ENCODE results near the gene TRMT61B. TPM values are rescaled to one million over a fixed set of nuclear protein-coding genes. Genes with fewer than 3 reads are reported as not detected.
A peak's percentile ranks its signal among the peaks of the same experiment; 100 is the strongest.

Gene TRMT61B
- polyA plus RNA-seq, 1 donor from 2014 or later = 20.0 TPM

DNA sequence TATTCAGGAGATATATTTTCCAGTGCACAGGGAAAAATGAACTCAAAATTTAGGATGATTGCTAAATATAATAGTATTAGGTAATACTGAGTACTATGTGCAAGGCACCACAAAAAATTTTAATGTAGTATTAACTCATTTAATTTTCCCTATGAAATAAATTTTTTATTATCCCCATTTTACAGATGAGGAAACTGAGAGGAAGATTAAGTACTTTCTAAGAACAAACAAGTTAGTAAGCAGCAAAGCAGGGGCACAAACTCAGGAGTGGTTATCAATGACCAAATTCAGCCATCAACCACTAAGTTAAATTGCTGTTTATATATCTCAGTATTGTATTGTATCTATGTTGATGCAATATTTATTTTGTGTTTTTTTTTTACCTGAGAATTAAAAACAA lies 45.2 kb downstream of the TRMT61B start:
- Mint-ChIP-seq H3K9me3 (no peaks in the 10 kb centered on the region), H3K4me3 (no peak overlapping the region), H3K27ac (no peak overlapping the region)

GRCh38 chr2:28824207-28824606 lies 45.9 kb downstream of the TRMT61B start:
- no peaks in the 10 kb centered on the region for H3K4me1 Mint-ChIP-seq
- no peak overlapping the region for H3K4me3 Mint-ChIP-seq
- no peak overlapping the region for H3K27ac Mint-ChIP-seq
- H3K36me3 Mint-ChIP-seq = no peaks in the 10 kb centered on the region
- H3K27me3 Mint-ChIP-seq = peaks cover 2% of the 10 kb centered on the region
- no peaks in the 10 kb centered on the region for H3K9me3 Mint-ChIP-seq

More for the DNA sequence above, 45.2 kb downstream of the TRMT61B start:
- Mint-ChIP-seq H3K36me3 (no peaks in the 10 kb centered on the region), H3K4me1 (no peaks in the 10 kb centered on the region), H3K27me3 (peaks cover 2% of the 10 kb centered on the region)

- Mint-ChIP-seq H3K27ac (no peak overlapping the region), H3K4me1 (no peaks in the 10 kb centered on the region), H3K9me3 (no peaks in the 10 kb centered on the region), H3K27me3 (peaks cover 2% of the 10 kb centered on the region), H3K4me3 (no peak overlapping the region), H3K36me3 (no peaks in the 10 kb centered on the region)
Observed at GRCh38 chr2:28822036-28822435, 48.1 kb downstream of the TRMT61B start.

DNA sequence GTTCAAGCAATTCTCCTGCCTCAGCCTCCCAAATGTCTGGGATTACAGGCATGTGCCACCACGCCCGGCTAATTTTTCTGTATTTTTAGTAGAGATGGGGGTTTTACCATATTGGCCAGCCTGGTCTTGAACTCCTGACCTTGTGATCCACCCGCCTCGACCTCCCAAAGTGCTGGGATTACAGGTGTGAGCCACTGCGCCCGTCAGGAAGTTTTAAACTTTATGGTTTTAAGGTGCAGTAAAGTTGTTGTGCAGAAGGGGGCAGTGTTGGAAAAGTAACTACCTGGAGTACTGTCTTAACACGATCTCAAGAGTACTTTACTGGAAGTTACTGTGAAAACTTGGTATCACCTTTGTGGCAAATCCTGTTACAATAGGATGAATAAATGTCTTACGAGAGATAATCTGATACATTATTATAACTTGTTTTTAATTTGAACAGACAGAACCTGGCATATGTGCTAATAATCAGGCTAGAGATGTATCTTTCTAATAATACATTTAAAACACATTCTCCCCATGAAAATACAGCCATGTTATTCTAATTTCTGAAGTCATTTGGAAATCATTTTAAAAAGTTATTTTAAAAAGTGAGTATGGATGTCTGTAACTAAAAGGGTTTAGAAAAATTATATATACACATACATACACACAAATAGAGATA lies 48.7 kb downstream of the TRMT61B start:
- Mint-ChIP-seq H3K27me3 (peaks cover 2% of the 10 kb centered on the region), H3K36me3 (no peaks in the 10 kb centered on the region), H3K9me3 (no peaks in the 10 kb centered on the region), H3K27ac (no peak overlapping the region), H3K4me3 (no peak overlapping the region), H3K4me1 (no peaks in the 10 kb centered on the region)

DNA sequence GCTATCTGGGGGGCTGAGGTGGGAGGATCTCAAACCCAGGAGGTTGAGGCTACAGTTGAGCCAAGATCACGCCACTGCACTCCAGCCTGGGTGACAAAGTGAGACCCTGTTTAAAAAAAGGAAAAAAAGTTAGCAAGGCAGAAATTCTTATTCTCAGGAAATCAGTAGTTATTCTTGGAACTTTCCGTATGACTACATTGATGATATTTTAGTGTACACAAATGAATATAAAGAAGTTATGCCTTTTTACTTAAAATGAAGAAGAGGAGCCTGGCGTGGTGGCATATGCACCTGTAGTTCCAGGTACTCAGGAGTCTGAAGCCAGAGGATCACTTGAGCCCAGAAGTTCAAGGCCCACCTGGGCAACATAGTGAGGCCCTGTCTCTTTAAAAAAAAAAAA lies 52.1 kb downstream of the TRMT61B start:
- no peak overlapping the region for H3K27ac Mint-ChIP-seq
- no peaks in the 10 kb centered on the region for H3K4me1 Mint-ChIP-seq
- H3K36me3 Mint-ChIP-seq = no peaks in the 10 kb centered on the region
- no peaks in the 10 kb centered on the region for H3K27me3 Mint-ChIP-seq
- no peak overlapping the region for H3K4me3 Mint-ChIP-seq
- H3K9me3 Mint-ChIP-seq = no peaks in the 10 kb centered on the region

DNA sequence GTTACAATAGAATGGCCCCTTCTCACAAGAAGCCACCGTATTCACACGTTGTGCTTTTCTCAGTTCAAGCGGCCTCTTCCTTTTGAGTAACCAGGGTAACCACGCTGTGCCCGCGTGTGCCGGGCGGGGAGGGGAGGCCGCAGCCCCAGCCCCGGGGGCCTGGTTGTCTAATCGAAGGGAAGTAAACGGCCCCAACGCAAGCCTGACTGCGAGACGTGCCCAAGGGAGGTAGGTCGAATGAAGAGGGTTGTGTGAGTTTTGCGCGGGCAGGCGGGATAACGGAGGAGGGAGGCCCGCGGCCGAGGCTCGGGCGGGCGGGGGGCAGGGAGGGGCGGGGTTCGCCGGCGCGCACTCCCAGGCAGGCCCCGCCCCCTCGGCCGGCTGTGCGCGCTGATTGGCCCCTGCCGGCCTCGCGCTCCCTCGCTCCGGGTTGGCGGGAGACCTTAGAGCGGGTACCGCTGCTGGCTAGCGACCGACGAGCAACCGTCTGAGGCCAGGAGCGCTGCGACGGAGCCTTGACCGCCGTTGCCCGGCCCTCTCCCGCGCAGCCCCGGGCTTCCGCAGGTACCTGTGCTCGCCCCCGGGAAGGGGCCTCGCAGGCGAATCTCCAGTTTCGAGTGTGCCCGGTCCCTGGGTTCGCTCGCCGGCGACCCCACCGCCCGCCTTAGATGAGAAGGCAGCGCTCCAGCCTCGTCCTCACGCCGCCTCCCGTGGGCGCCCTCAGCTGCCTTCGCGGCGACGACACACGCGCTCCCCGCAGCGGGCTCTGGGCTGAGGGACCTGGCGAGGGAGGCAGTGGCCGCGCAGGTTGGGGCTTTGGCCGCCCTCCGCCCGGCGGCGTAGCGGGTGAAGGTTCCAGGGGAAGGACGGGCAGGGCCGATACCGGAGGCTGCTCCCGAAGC lies 59.5 kb downstream of the TRMT61B start, which contains the start of gene SPDYA:
Gene SPDYA, plus strand, starts transcription at position 451 of the 902 bp plus-strand sequence. CDS start 5,181 bp downstream, outside the sequence.
- Mint-ChIP-seq H3K4me3 (peak within 1 kb of the TSS; percentile 75 to 90 (median 86)), H3K36me3 (peaks cover 3% of the 10 kb centered on the region), H3K27ac (peak within 1 kb of the TSS in 2 of 3 donors; percentile 31 to 51), H3K27me3 (no peaks in the 10 kb centered on the region), H3K4me1 (peaks cover 4 to 7% (median 5%) of the 10 kb centered on the region in 3 donors), H3K9me3 (peaks cover 0 to 3% (median 0%) of the 10 kb centered on the region in 3 donors)

DNA sequence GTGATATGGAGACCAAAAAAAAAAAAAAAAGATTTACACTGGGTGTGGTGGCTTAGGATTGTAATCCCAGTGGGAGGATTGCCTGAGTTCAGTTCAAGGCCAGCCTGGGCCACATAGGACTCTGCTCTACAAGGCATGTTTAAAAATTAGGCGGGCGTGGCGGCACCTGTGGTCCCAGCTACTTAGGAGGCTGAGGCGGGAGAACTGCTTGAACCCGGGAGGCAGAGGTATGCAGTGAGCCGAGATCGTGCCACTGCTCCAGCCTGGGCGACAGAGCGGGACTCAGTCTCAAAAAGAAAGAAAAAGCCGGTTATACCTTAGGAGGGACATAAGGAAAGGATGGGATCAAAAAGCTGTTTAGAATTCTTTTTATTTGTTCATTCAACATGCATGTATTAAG lies 60.2 kb downstream of the TRMT61B start:
- Mint-ChIP-seq H3K27me3 (no peaks in the 10 kb centered on the region), H3K36me3 (peaks cover 3% of the 10 kb centered on the region), H3K9me3 (peaks cover 0 to 3% (median 0%) of the 10 kb centered on the region in 3 donors), H3K4me3 (peak overlapping the region; percentile 75 to 90 (median 86)), H3K27ac (peak overlapping the region in 2 of 3 donors; percentile 31 to 51), H3K4me1 (peaks cover 4 to 7% (median 5%) of the 10 kb centered on the region in 3 donors)

DNA sequence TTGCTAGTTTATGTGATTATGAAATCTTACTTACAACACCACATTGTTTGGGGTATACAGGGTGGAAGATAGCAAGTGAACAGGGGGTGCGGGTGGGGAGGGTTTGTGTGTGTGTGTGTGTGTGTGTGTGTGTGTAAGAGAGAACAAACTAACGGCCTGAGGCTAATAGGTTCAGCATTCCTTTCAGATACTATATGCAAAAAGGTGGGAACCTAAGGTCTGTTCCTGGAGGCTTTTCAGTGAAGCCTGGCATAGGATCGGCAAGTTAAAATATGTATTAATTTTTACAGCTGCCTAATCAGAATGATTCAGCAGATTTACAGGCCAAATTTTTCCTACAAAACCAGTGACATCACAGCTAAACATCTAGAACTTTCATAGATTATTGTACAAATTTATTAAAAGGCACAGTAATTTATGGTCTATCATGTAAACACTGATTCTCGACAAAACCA lies 67.1 kb downstream of the TRMT61B start:
- Mint-ChIP-seq H3K4me1 (no peaks in the 10 kb centered on the region), H3K27me3 (no peaks in the 10 kb centered on the region), H3K4me3 (no peak overlapping the region), H3K36me3 (peaks cover 17% of the 10 kb centered on the region), H3K9me3 (peaks cover 0 to 3% (median 0%) of the 10 kb centered on the region in 3 donors), H3K27ac (no peak overlapping the region)

- Mint-ChIP-seq H3K36me3 (peaks cover 25% of the 10 kb centered on the region), H3K27me3 (no peaks in the 10 kb centered on the region), H3K4me1 (peaks cover 2 to 6% (median 3%) of the 10 kb centered on the region in 3 donors), H3K9me3 (peaks cover 0 to 3% (median 2%) of the 10 kb centered on the region in 3 donors), H3K4me3 (no peak overlapping the region), H3K27ac (no peak overlapping the region)
Observed at GRCh38 chr2:28801726-28802125, 68.4 kb downstream of the TRMT61B start.

Other genes with a start within 250 kb of the TRMT61B start
- gene PPP1CB, start 118.5 kb downstream of the TRMT61B start, polyA plus RNA-seq = 63.6 TPM
- gene SPDYA, start 59.5 kb downstream of the TRMT61B start, polyA plus RNA-seq = 0.30 TPM
- gene WDR43, start 24.4 kb upstream of the TRMT61B start, polyA plus RNA-seq = 38.0 TPM
- gene TOGARAM2, start 111.0 kb upstream of the TRMT61B start, polyA plus RNA-seq = 0.28 TPM
- not detected for gene PCARE, start 204.2 kb upstream of the TRMT61B start, polyA plus RNA-seq
- 13.3 TPM for gene CLIP4, start 245.1 kb upstream of the TRMT61B start, polyA plus RNA-seq

Measured in IgD-negative memory B cell (primary cell).